GM06990 (cell line): ENCODE results near the gene ARMC3.
A peak's percentile ranks its signal among the peaks of the same experiment; 100 is the strongest.
"Not testable (repeated sequence)": the region's sequence is repeated elsewhere in the genome, so short reads cannot be mapped to it uniquely, and the experiment has no call there.

ENCODE experiments used
- DNase-seq: peaks from one replicate; pipeline ENCODE4 v3.0.0-alpha.2; 2011; ENCODE audit not compliant: insufficient read length; ENCODE audit errors: extremely low read depth
- H3K27me3 ChIP-seq: replicated peaks from 2 replicates; pipeline ENCODE4 v1.6.0; 2011; ENCODE audit warnings: low read length; ENCODE audit not compliant: control insufficient read depth, insufficient read depth
- H3K36me3 ChIP-seq: 2 replicates; pipeline ENCODE4 v1.5.1; 2011; ENCODE audit warnings: low read length; ENCODE audit not compliant: control insufficient read depth, insufficient read depth
- H3K4me3 ChIP-seq: replicated peaks from 2 replicates; pipeline ENCODE4 v1.5.1; 2011; ENCODE audit warnings: low read depth, mild to moderate bottlenecking, control low read depth, low read length
- TF ChIP-seq, protein P1 (sequence below): IDR thresholded peaks from 2 replicates; pipeline ENCODE4 v1.5.1; 2011; ENCODE audit warnings: low read length, control low read depth, mild to moderate bottlenecking, inconsistent platforms; ENCODE audit not compliant: insufficient read depth, poor library complexity, severe bottlenecking

Gene ARMC3

DNA sequence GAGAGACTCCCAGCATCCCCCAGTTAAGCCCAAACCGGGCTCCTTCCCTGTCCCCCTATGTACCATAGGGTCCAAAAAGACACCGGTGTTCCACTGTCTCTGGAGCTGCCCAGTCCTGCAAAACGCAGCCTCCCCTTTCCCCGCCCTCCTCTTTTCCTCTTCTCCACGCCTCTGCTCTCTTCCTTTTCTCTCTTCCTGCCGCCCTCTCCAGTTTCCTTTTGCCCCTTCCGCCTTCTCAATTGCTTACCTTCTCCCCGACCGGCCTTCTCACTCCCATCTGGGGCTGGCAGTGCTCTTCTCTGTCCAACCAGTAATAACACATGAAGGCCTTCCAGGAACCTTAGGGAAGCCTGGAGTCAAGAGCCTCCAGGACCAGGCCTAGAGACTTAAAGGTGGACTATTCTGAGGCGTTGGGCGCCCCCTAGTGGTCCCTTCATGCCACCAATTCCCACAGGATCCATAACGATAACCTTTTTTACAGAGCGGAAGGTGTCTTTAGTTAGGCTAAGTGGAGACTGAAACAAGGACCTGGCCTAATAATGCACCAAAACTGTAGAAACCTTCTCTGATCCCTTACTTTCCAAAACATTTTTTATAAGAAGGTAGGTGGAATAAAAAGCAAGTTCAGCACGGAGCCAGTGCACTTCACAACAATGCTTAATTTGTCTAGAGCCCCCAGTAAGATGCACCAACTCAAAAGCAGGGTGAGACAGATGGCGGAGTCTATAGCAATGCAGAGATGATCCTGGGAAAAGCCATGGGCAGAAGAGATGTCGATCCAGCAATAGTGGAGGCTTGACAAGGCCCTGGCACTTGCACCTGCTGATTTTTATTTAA is 140.3 kb downstream of the ARMC3 start:
- Histone ChIP-seq H3K4me3 (no peak overlapping the region), H3K36me3 (no peaks in the 10 kb centered on the region), H3K27me3 (no peaks in the 10 kb centered on the region)
- TF ChIP-seq, protein P1, sequence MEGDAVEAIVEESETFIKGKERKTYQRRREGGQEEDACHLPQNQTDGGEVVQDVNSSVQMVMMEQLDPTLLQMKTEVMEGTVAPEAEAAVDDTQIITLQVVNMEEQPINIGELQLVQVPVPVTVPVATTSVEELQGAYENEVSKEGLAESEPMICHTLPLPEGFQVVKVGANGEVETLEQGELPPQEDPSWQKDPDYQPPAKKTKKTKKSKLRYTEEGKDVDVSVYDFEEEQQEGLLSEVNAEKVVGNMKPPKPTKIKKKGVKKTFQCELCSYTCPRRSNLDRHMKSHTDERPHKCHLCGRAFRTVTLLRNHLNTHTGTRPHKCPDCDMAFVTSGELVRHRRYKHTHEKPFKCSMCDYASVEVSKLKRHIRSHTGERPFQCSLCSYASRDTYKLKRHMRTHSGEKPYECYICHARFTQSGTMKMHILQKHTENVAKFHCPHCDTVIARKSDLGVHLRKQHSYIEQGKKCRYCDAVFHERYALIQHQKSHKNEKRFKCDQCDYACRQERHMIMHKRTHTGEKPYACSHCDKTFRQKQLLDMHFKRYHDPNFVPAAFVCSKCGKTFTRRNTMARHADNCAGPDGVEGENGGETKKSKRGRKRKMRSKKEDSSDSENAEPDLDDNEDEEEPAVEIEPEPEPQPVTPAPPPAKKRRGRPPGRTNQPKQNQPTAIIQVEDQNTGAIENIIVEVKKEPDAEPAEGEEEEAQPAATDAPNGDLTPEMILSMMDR = peak; percentile 80
- peak; percentile 20 for DNase-seq

DNA sequence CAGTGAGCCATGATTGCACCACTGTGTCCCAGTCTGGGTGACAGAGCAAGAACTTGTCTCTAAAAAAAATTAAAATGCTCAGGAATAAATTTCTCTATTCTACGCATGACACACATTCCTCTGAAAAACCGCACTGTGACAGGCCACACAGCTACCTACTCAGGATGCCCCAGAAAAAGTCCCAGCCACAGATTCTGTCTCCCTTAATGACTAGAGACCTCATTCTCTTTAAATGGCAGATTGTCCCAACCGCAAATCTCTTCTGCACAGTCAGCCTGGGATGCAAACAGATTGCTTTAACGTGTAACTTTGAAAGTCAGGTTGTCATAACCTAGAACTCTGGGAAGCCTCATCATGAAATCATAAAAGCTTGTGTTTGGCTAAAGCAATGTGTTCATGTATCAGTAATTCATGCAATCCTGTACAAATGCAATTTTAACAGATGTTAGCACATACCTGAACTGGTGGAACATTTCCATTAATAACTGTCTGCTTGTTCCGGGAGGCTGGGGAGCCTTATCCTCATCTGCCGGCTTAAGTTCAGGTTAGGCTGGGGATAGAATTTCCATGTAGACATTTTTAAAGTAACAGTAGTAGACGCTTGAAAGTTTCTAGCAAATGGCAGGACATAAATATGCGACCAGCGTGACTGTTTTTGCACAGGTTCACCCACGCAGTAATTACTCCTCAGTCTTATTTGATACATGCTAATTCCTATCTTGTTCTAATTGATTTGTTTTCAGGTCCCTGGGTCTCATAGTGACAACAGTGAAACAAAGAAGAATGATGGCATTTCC is 141.4 kb downstream of the ARMC3 start:
- H3K27me3 ChIP-seq = no peaks in the 10 kb centered on the region
- DNase-seq = no peak
- TF ChIP-seq, protein P1 = no peak
- no peak overlapping the region for H3K4me3 ChIP-seq
- no peaks in the 10 kb centered on the region for H3K36me3 ChIP-seq

DNA sequence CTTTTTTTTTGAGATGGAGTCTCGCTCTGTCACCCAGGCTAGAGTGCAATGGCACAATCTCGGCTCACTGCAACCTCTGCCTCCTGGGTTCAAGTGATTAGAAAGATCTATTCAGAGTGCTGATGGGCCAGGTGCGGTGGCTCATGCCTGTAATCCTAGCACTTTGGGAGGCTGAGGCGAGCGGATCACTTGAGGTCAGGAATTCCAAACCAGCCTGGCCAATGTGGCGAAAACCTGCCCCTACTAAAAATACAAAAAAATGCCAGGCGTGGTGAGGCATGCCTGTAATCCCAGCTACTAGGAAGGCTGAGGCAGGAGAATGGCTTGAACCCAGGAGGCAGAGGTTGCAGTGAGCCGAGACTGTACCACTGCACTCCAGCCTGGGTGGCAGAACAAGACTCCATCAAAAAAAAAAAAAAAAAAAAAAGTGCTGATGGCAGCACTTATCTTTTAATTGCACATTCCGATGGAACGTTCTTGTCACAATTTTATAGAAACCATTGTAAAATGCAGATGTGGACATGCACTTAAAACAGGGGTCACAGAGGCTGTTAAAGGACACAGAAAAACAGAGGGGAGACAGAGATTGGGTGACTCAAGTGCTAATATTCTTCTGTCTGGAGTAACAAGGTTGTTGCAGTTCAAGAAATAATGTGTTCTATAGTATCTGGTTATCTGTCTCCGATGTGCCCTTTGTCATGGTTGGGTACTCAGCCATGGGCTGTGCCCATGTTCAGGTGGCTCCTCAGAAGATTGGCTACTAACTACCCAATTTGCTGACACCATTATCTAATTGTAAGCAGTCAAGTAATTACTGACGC is 142.4 kb downstream of the ARMC3 start:
- H3K4me3 ChIP-seq, DNase-seq, H3K27me3 ChIP-seq, H3K36me3 ChIP-seq: not testable (repeated sequence)

DNA sequence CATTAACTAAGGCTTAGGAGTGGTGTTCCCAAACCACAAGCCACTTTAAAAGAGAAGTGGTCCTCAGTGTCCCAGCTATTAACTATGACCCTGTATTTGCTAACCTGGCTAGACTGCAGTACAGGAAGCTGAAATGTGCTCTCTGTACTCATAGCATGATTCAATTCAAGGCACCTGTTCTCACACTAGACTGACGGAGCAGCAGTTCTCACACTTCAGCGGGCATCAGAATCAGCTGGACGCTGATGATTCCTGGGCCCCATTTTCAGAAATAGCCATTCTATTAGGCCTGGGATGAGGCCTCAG is 143.0 kb downstream of the ARMC3 start:
- peak; percentile 26 for DNase-seq
- H3K27me3 ChIP-seq = no peaks in the 10 kb centered on the region
- no peak overlapping the region for H3K4me3 ChIP-seq
- TF ChIP-seq, protein P1 = no peak
- no peaks in the 10 kb centered on the region for H3K36me3 ChIP-seq

DNA sequence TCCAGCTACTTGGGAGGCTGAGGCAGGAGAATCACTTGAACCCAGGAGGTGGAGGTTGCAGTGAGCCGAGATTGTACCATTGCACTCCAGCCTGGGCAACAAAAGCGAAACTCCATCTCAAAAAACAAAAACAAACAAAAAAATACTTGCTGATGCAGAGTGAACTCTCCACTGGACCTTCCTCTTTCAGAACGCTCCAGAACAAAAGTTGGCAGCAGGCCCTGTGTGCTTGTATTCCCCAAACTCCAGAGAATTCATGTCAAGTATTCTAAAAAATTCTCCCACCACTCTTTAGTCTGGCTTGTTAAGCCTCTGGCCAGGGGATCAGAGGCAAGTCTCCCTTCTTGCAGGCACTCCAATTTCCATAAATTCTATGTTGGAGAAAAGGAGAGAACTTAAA is 144.7 kb downstream of the ARMC3 start:
- H3K27me3 ChIP-seq, DNase-seq, H3K36me3 ChIP-seq, H3K4me3 ChIP-seq: not testable (repeated sequence)

DNA sequence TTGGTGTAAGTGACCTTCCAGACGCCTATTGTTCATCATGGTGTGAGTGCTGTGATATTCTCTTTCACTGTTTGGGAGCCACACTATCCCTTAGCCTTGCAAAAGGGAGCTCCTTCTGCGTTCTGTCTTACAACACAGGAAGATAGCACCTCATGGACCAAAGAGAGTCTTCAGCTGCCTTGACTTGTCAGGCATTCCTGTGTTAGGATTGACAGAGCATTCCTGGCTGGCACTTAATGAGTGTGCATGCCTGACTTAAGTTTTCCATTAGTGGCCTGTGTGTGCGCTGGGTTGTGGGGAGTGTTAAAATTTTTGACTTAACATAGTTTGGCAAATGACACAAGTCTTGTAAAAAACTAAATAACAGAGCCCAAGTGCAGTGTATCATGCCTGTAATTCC is 145.7 kb downstream of the ARMC3 start:
- no peak for DNase-seq
- H3K4me3 ChIP-seq = no peak overlapping the region
- H3K27me3 ChIP-seq = no peaks in the 10 kb centered on the region
- TF ChIP-seq, protein P1 = no peak
- no peaks in the 10 kb centered on the region for H3K36me3 ChIP-seq
